Osteoblast (primary cell): ENCODE results near the gene BSND. TPM values are rescaled to one million over a fixed set of nuclear protein-coding genes. Genes with fewer than 3 reads are reported as not detected.
"Not testable (repeated sequence)": the region's sequence is repeated elsewhere in the genome, so short reads cannot be mapped to it uniquely, and the experiment has no call there.

Source experiments
- DNase-seq: peaks from one replicate; pipeline ENCODE4 v3.0.0; 2011; ENCODE audit warnings: low spot score, mixed read lengths; ENCODE audit not compliant: insufficient read length; ENCODE audit errors: missing footprints
- H2AFZ ChIP-seq: 2 replicates; pipeline ENCODE4 v1.6.0; 2011; ENCODE audit warnings: mild to moderate bottlenecking, low read length
- H3K27ac ChIP-seq: 2 replicates; pipeline ENCODE4 v1.5.1; 2011; ENCODE audit warnings: mild to moderate bottlenecking, low read depth, low read length, moderate library complexity
- H3K27me3 ChIP-seq: 2 replicates; pipeline ENCODE4 v1.6.0; 2012; ENCODE audit warnings: mild to moderate bottlenecking, control low read depth, inconsistent platforms, low read length, moderate library complexity; ENCODE audit not compliant: insufficient read depth
- H3K36me3 ChIP-seq: 2 replicates; pipeline ENCODE4 v1.5.1; 2011; ENCODE audit warnings: mild to moderate bottlenecking, low read length, control low read depth, moderate library complexity; ENCODE audit not compliant: insufficient read depth
- H3K4me1 ChIP-seq: 2 replicates; pipeline ENCODE4 v1.5.1; 2011; ENCODE audit warnings: mild to moderate bottlenecking, low read length, control low read depth, moderate library complexity; ENCODE audit not compliant: insufficient read depth
- H3K4me2 ChIP-seq: 2 replicates; pipeline ENCODE4 v1.6.0; 2011; ENCODE audit warnings: mild to moderate bottlenecking, low read length; ENCODE audit not compliant: insufficient read depth
- H3K4me3 ChIP-seq: fragments of 200-600 bp; sonication (generic); 3 replicates; pipeline ENCODE4 v1.5.1; 2012; ENCODE audit warnings: mild to moderate bottlenecking, low read length, inconsistent platforms; ENCODE audit not compliant: insufficient read depth
- H3K79me2 ChIP-seq: 2 replicates; pipeline ENCODE4 v1.6.0; 2012; ENCODE audit warnings: mild to moderate bottlenecking, low read length, control low read depth, inconsistent platforms; ENCODE audit not compliant: insufficient read depth
- H3K9me3 ChIP-seq: 2 replicates; pipeline ENCODE4 v1.5.1; 2011; ENCODE audit warnings: low read depth, low read length, control low read depth
- H4K20me1 ChIP-seq: 2 replicates; pipeline ENCODE4 v1.6.0; 2012; ENCODE audit warnings: mild to moderate bottlenecking, low read length, control low read depth; ENCODE audit not compliant: insufficient read depth
- CTCF ChIP-seq: IDR thresholded peaks from 2 replicates; pipeline ENCODE4 v1.5.1; 2011; ENCODE audit warnings: mild to moderate bottlenecking, low read depth, low read length, moderate library complexity; ENCODE audit errors: extremely low read depth
- total RNA-seq: library from RNA; depleted of rRNA; stranded (reverse); fragments of >200 nt; gene quantifications from 2 replicates; pipeline ENCODE4 v1.2.3, GENCODE V29; 2012

Gene BSND
- total RNA-seq, 1 donor, result not detected

DNA sequence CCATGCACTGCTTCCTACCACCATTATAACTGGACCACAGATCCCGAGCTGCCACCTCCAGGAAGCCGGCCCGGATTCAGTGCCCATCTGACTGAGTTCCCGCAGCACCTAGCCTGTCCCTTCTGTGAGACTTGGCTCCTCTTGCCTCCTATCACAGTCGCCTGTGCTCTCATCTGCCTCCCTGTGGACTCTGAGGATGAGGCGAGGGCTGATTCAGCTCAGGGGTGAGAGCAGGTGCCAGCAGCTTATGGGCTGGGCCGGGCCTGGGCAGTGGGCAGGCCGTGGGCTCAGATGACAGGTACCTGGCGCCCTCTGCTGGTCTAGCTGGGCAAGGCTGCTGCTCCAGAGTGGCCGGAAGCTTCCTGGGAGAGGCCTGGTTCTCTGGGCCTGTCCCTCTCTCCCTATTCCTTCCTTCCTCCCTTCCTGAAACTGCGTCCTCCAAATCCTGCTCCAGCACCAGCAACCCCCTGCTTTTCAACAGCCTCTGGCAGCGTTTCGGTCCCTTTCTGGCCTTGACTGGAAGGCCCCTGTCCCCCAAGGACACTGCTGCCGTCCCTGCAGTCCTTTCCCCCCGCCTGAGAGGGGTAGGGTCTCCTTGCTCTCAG, 23.3 kb downstream of the BSND start:
- Histone ChIP-seq H2AFZ (peak overlapping the region; percentile 91), H4K20me1 (no peaks in the 10 kb centered on the region), H3K27me3 (peaks cover 4% of the 10 kb centered on the region), H3K4me3 (no peak overlapping the region), H3K4me2 (no peak overlapping the region), H3K27ac (no peak overlapping the region), H3K9me3 (no peaks in the 10 kb centered on the region), H3K36me3 (no peaks in the 10 kb centered on the region), H3K79me2 (no peaks in the 10 kb centered on the region), H3K4me1 (no peaks in the 10 kb centered on the region)
- DNase-seq, result peak; percentile 97
- peak; percentile 97 for TF ChIP-seq CTCF

DNA sequence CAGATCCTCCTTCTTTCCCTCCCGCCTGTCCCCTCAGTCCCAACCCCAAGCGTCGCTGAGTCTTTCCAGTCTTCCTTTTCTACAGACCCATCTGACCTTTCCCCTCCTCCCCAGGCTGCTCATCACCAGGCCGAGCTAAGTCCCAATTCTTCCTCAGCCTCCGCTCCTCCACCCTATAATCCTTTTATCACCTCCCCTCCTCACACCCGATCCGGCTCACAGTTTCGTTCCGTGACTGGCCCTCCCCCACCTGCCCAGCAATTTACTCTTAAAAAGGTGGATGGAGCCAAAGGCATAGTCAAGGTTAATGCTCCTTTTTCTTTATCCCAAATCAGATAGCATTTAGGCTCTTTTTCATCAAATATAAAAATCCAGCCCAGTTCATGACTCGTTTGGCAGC, 25.4 kb downstream of the BSND start:
- not testable (repeated sequence) for H3K4me3 ChIP-seq, H3K27ac ChIP-seq, H3K79me2 ChIP-seq, H3K9me3 ChIP-seq, H4K20me1 ChIP-seq, DNase-seq, H3K4me1 ChIP-seq, H3K27me3 ChIP-seq, H3K4me2 ChIP-seq, H3K36me3 ChIP-seq, H2AFZ ChIP-seq

GRCh38 chr1:55026682-55027081, 27.9 kb downstream of the BSND start:
- H3K4me2 ChIP-seq, DNase-seq, H3K27me3 ChIP-seq, H3K36me3 ChIP-seq, H3K4me1 ChIP-seq, H2AFZ ChIP-seq, H3K4me3 ChIP-seq, H4K20me1 ChIP-seq, H3K27ac ChIP-seq, H3K9me3 ChIP-seq, H3K79me2 ChIP-seq: not testable (repeated sequence)

DNA sequence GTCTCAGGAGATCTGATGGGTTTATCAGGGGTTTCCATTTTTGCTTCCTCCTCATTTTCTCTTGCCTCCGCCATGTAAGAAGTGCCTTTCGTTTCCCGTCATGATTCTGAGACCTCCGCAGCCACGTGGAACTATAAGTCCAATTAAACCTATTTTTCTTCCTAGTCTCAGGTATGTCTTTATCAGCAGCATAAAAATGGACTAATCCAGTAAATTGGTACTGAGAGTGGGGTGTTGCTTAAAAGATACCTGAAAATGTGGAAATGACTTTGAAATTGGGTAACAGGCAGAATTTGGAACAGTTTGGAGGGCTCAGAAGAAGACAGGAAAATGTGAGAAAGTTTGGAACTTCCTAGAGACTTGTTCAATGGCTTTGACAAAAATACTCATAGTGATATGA, 32.4 kb downstream of the BSND start:
- not testable (repeated sequence) for H2AFZ ChIP-seq

GRCh38 chr1:55033265-55033614, 34.5 kb downstream of the BSND start:
- no peak overlapping the region for H3K4me3 ChIP-seq
- no peaks in the 10 kb centered on the region for H3K4me1 ChIP-seq
- no peak for TF ChIP-seq CTCF
- H3K4me2 ChIP-seq, result no peak overlapping the region
- H3K79me2 ChIP-seq, result no peaks in the 10 kb centered on the region
- no peak overlapping the region for H3K27ac ChIP-seq
- H3K36me3 ChIP-seq, result no peaks in the 10 kb centered on the region
- H3K27me3 ChIP-seq, result peaks cover 39% of the 10 kb centered on the region
- no peaks in the 10 kb centered on the region for H4K20me1 ChIP-seq
- DNase-seq, result no peak
- H2AFZ ChIP-seq, result no peak overlapping the region
- no peaks in the 10 kb centered on the region for H3K9me3 ChIP-seq

More for the DNA sequence above, 32.4 kb downstream of the BSND start:
- not testable (repeated sequence) for H3K36me3 ChIP-seq, H3K4me3 ChIP-seq, H3K9me3 ChIP-seq, DNase-seq, H3K4me2 ChIP-seq, H3K79me2 ChIP-seq, H3K27ac ChIP-seq, H4K20me1 ChIP-seq, H3K4me1 ChIP-seq
- H3K27me3 ChIP-seq, result peaks cover 20% of the 10 kb centered on the region
